ACHN (cell line): ENCODE measurements around the gene ZNF142.
A peak's percentile ranks its signal among the peaks of the same experiment; 100 is the strongest.

Source experiments
- DNase-seq: peaks from one replicate; pipeline ENCODE4 v3.0.0-alpha.2; 2015
- in situ Hi-C: cut with HindIII; loops from 2 replicates; pipeline ENCODE4 v1.10.0; 2017; ENCODE audit warnings: low sequenced_read_pairs, low pct_ligation_motif_present, low pct_unique_long_range_greater_than_20kb

ZNF142 gene

DNA sequence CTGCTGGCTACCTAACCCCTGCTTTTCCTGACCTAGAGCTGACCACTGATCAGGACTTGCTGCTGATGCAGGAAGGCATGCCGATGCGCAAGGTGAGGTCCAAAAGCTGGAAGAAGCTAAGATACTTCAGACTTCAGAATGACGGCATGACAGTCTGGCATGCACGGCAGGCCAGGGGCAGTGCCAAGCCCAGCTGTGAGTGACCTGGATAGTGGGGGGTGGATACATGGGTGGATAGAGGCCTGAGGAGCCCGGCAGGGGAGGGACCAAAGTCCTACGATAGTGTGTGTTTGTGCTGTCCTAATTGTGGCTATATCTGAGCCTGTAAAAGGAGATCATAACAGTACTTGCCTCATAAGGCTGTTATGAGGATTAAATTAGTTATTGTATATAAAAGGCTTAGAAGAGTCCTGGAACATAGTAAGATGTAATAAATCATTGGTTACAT is 43.5 kb downstream of the ZNF142 start:
- no peak for DNase-seq
- in situ Hi-C loops = no loop called here

DNA sequence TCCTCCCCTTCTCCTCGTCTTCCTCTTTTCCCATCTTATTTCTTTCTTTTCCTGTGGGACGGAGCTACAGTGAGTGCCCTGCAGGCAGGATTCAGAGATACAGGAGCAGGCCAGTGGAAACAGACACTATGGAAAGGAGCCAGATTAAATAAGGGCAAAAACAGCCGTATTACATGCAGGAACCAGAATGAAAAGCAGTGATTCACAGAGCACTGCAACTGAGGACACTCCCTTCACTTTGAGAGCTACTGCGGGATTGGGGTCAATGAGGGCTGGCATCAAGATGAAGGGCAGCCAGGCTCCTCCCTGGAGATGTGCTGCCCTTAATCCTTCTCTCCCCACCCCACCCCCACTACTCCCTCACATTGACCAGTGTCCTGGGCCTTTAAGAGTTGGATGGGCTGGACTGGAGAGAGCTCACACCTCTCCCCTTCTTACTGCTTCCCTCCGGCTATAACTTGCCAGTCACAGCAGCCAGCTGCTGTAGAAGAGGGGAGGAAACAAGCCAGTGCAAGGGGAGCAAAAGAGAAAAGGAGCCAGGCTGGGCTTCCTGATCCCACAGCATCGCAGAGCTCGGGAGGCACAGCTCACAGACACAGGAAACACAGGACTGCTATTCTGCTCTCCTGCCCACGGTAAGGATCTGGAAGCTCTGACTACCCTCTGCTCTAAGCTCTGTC is 51.8 kb downstream of the ZNF142 start, which contains the start of gene PLCD4:
Gene PLCD4, plus strand, starts transcription at position 464 of the 680 bp plus-strand sequence. CDS start 7,841 bp downstream, outside the sequence.
- peak; percentile 28 for DNase-seq

DNA sequence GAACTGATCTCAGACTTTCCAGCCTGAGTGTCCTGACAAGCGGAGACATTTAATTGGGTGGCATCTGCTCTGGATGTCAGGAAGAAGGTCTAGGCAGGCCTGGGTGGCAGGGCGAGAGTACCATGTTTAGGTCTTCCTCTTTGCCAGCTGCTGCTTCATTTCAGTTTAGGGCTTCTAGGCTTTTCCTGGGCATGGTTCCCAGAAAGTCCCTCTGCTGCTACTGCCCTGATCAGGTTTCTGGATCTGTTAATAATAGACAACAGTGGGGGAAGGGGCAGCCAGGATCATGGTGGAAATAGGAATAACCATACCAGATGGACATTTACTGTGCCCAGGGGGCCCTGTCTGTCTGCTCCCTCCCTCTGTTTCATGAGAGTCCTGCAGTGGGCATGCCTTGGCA is 54.0 kb downstream of the ZNF142 start:
- in situ Hi-C loops = no loop called here
- no peak for DNase-seq

More for the DNA sequence above, 51.8 kb downstream of the ZNF142 start, which contains the start of gene PLCD4:
- in situ Hi-C loops = no loop called here
